ENCODE measurements around the gene FARSB. TPM values are rescaled to one million over a fixed set of nuclear protein-coding genes. Genes with fewer than 3 reads are reported as not detected.
"Not testable (repeated sequence)": the region's sequence is repeated elsewhere in the genome, so short reads cannot be mapped to it uniquely, and the experiment has no call there.

Gene FARSB
- polyA plus RNA-seq, 3 donors: 5.8 to 10.9 (median 8.4) TPM

DNA sequence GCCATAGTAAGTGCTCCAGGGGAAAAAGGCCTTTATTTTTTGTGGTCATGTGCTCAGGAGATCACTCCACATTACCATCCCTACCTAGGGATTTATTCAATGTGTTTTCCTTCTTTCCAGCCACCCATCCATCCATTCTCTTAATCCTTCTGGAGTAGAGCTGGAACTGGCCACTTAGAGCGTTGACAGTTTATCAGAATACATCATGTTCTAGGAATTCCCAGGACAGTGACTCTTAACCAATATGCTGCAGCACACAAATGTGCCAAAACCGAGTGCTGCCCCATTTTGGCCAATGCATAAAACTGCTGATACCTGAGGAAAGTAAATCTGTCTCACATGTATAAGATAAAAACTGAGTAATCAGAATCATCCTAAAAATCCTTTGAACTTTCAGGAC, 63.7 kb downstream of the FARSB start:
- no peak overlapping the region for H3K4me3 Mint-ChIP-seq

DNA sequence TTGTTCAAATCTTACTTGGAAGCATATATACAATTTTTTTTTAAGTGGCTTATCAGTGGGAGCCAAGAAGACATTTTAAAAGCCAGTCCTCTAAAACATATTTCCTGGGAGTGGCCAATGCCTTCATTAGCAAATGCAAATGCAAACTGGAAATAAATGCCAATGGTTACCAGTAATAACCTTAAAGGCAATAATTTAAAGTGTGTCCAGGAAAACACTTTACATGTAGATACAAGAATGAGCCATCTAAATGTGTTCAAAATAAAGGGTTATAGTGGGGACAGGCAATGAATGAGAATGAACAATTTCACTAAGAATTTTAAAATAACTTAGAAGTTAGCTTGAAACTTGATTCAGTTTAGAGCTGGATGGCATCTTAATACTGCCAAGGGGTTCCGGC, 64.2 kb downstream of the FARSB start:
- Histone ChIP-seq H3K4me1 (ENCODE audit: control insufficient read depth in 1 of 2, insufficient read depth in 2 of 2, low read length in 2 of 2) (no peaks in the 10 kb centered on the region), H3K27me3 (ENCODE audit: control insufficient read depth in 2 of 2, insufficient read depth in 2 of 2, low read length in 2 of 2) (no peaks in the 10 kb centered on the region), H3K27ac (ENCODE audit: low read depth in 1 of 2, low read length in 2 of 2) (peak overlapping the region in 1 of 2 donors; percentile 5), H3K79me2 (ENCODE audit: insufficient read depth, low read length) (no peaks in the 10 kb centered on the region), H3K9me3 (replicated peaks in 1 of 2; ENCODE audit: control insufficient read depth in 1 of 2, insufficient read depth in 1 of 2, low read length in 2 of 2) (no peaks in the 10 kb centered on the region), H3K36me3 (replicated peaks in 1 of 2; ENCODE audit: control insufficient read depth in 1 of 2, insufficient read depth in 2 of 2, low read length in 2 of 2) (peaks cover 19 to 58% of the 10 kb centered on the region in 2 donors), H3K4me3 (replicated peaks in 1 of 3; ENCODE audit: low read depth in 2 of 3, low read length in 3 of 3) (no peak overlapping the region), H3K9ac (ENCODE audit: insufficient read depth, low read length, poor library complexity, severe bottlenecking) (no peak overlapping the region), H3K4me2 (replicated peaks; ENCODE audit: extremely low read depth, low read length, poor library complexity, severe bottlenecking) (no peak overlapping the region), H4K20me1 (ENCODE audit: insufficient read depth, low read length) (no peaks in the 10 kb centered on the region), H2AFZ (ENCODE audit: insufficient read depth, low read depth, low read length, poor library complexity, severe bottlenecking) (no peak overlapping the region)
- 100% methylated on average over 1 of the region's 1 CpG for WGBS (ENCODE audit: insufficient coverage)
- Mint-ChIP-seq H3K27ac (no peak overlapping the region), H3K4me1 (peaks cover 3% of the 10 kb centered on the region), H3K4me3 (no peak overlapping the region), H3K36me3 (peaks cover 46 to 69% of the 10 kb centered on the region in 2 donors), H3K27me3 (ENCODE audit: low read depth in 3 of 3) (no peaks in the 10 kb centered on the region), H3K9me3 (peaks cover 0 to 8% (median 3%) of the 10 kb centered on the region in 7 donors)
- TF ChIP-seq, protein P1, sequence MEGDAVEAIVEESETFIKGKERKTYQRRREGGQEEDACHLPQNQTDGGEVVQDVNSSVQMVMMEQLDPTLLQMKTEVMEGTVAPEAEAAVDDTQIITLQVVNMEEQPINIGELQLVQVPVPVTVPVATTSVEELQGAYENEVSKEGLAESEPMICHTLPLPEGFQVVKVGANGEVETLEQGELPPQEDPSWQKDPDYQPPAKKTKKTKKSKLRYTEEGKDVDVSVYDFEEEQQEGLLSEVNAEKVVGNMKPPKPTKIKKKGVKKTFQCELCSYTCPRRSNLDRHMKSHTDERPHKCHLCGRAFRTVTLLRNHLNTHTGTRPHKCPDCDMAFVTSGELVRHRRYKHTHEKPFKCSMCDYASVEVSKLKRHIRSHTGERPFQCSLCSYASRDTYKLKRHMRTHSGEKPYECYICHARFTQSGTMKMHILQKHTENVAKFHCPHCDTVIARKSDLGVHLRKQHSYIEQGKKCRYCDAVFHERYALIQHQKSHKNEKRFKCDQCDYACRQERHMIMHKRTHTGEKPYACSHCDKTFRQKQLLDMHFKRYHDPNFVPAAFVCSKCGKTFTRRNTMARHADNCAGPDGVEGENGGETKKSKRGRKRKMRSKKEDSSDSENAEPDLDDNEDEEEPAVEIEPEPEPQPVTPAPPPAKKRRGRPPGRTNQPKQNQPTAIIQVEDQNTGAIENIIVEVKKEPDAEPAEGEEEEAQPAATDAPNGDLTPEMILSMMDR (IDR thresholded peaks at IDR 0.05): no peak
- intact Hi-C loops (cut with micrococcal nuclease): no loop called here
- no peak for DNase-seq

More for the DNA sequence above, 63.7 kb downstream of the FARSB start:
- Histone ChIP-seq H2AFZ (ENCODE audit: insufficient read depth, low read depth, low read length, poor library complexity, severe bottlenecking) (no peak overlapping the region), H3K9me3 (replicated peaks in 1 of 2; ENCODE audit: control insufficient read depth in 1 of 2, insufficient read depth in 1 of 2, low read length in 2 of 2) (no peaks in the 10 kb centered on the region), H3K4me1 (ENCODE audit: control insufficient read depth in 1 of 2, insufficient read depth in 2 of 2, low read length in 2 of 2) (no peaks in the 10 kb centered on the region), H3K9ac (ENCODE audit: insufficient read depth, low read length, poor library complexity, severe bottlenecking) (no peak overlapping the region), H3K36me3 (replicated peaks in 1 of 2; ENCODE audit: control insufficient read depth in 1 of 2, insufficient read depth in 2 of 2, low read length in 2 of 2) (peaks cover 19 to 63% of the 10 kb centered on the region in 2 donors), H4K20me1 (ENCODE audit: insufficient read depth, low read length) (no peaks in the 10 kb centered on the region), H3K4me2 (replicated peaks; ENCODE audit: extremely low read depth, low read length, poor library complexity, severe bottlenecking) (no peak overlapping the region), H3K79me2 (ENCODE audit: insufficient read depth, low read length) (no peaks in the 10 kb centered on the region), H3K4me3 (replicated peaks in 1 of 3; ENCODE audit: low read depth in 2 of 3, low read length in 3 of 3) (no peak overlapping the region), H3K27me3 (ENCODE audit: control insufficient read depth in 2 of 2, insufficient read depth in 2 of 2, low read length in 2 of 2) (no peaks in the 10 kb centered on the region), H3K27ac (ENCODE audit: low read depth in 1 of 2, low read length in 2 of 2) (no peak overlapping the region)
- Mint-ChIP-seq H3K27me3 (ENCODE audit: low read depth in 3 of 3) (no peaks in the 10 kb centered on the region), H3K27ac (no peak overlapping the region), H3K9me3 (peaks cover 0 to 4% (median 3%) of the 10 kb centered on the region in 7 donors), H3K36me3 (peaks cover 46 to 69% of the 10 kb centered on the region in 2 donors), H3K4me1 (peaks cover 3% of the 10 kb centered on the region)
- no peak for DNase-seq
- TF ChIP-seq, protein P1 (IDR thresholded peaks at IDR 0.05): no peak
- intact Hi-C loops (cut with micrococcal nuclease): no loop called here
- 100% methylated on average over 1 of the region's 2 CpGs for WGBS (ENCODE audit: insufficient coverage)

DNA sequence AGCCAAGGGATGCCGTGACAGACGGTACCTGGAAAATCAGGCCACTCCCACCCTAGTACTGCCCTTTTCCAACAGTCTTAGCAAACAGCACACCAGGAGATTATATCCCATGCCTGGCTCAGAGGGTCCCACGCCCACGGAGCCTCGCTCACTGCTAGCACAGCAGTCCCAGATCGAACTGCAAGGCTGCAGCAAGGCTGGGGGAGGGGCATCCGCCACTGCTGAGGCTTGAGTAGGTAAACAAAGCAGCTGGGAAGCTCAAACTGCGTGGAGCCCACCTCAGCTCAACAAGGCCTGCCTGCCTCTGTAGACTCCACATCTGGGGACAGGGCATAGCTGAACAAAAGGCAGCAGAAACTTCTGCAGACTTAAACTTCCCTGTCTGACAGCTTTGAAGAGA, 71.3 kb downstream of the FARSB start:
- Mint-ChIP-seq H3K36me3 (peaks cover 58 to 59% of the 10 kb centered on the region in 2 donors), H3K9me3 (peaks cover 3 to 18% (median 9%) of the 10 kb centered on the region in 7 donors)
- H3K4me3 Mint-ChIP-seq; H3K4me3 ChIP-seq (replicated peaks in 1 of 3; ENCODE audit: low read depth in 2 of 3, low read length in 3 of 3); H3K4me2 ChIP-seq (replicated peaks; ENCODE audit: extremely low read depth, low read length, poor library complexity, severe bottlenecking); H2AFZ ChIP-seq (ENCODE audit: insufficient read depth, low read depth, low read length, poor library complexity, severe bottlenecking); H3K27me3 Mint-ChIP-seq (ENCODE audit: low read depth in 3 of 3); H3K79me2 ChIP-seq (ENCODE audit: insufficient read depth, low read length); DNase-seq; H4K20me1 ChIP-seq (ENCODE audit: insufficient read depth, low read length); H3K27me3 ChIP-seq (ENCODE audit: control insufficient read depth in 2 of 2, insufficient read depth in 2 of 2, low read length in 2 of 2); H3K9me3 ChIP-seq (replicated peaks in 1 of 2; ENCODE audit: control insufficient read depth in 1 of 2, insufficient read depth in 1 of 2, low read length in 2 of 2); H3K9ac ChIP-seq (ENCODE audit: insufficient read depth, low read length, poor library complexity, severe bottlenecking); H3K27ac ChIP-seq (ENCODE audit: low read depth in 1 of 2, low read length in 2 of 2); H3K27ac Mint-ChIP-seq; intact Hi-C loops (cut with micrococcal nuclease); H3K4me1 ChIP-seq (ENCODE audit: control insufficient read depth in 1 of 2, insufficient read depth in 2 of 2, low read length in 2 of 2); H3K4me1 Mint-ChIP-seq: not testable (repeated sequence)
- 100% methylated on average over 7 of the region's 8 CpGs for whole genome bisulfite sequencing (ENCODE audit: insufficient coverage)
- H3K36me3 ChIP-seq (replicated peaks in 1 of 2; ENCODE audit: control insufficient read depth in 1 of 2, insufficient read depth in 2 of 2, low read length in 2 of 2): peaks cover 7 to 16% of the 10 kb centered on the region in 2 donors

Data from CD14-positive monocyte (primary cell).